SKM-1 (cell line): Measurements from ENCODE around the gene DIRAS3.
"Not testable (repeated sequence)": the region's sequence is repeated elsewhere in the genome, so short reads cannot be mapped to it uniquely, and the experiment has no call there.

Source experiments
- DNase-seq: peaks from one replicate; lab custom pipeline; 2025; ENCODE audit not compliant: unreplicated experiment; lab: John Stamatoyannopoulos, UW

DIRAS3 gene, protein sequence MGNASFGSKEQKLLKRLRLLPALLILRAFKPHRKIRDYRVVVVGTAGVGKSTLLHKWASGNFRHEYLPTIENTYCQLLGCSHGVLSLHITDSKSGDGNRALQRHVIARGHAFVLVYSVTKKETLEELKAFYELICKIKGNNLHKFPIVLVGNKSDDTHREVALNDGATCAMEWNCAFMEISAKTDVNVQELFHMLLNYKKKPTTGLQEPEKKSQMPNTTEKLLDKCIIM

DNA sequence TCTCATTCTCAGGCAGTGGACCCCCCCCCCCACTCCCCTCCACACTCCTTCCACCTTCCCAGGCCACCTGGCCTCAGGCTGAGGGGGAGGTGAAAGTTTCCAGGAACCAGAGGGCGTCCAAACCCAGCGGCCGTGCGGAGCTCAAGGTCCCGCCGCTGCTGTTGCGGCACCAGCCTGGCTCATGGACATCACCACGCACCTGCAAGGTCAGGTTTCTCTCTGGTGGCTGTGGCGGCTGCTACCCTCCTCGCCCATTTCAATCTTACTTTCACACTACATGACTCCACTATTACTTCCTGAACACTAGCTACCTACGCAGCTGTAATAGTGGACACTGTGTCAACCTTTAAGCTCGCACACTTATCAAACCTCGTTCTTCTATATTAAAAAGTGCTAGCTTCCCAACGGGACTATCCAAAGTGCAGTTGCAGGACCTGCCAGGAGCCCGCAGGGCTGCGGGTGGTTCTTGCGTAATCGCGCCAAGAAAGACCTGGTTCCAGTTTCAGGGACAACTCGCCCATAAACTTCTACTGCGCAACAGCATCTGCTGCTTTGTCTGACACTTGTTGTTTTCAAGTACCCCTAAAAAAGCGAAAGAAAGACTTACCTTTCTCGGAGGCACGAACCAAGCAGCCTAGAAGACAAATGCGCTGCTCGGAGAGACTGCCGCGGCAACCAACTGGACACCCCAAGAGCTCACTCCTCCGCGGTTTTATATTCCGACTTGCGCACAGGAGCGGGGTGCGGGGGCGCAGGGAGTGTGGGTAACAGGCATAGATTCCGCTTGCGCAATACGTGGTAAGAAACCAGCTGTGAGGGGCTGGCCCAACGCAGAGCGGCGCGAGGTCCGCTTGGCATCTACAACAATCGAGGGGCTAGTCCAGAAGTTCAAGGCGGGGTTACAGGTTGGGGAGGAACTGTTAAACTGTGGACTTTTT is at the start of gene DIRAS3:
Gene DIRAS3, minus strand, starts transcription at position 687 of the 938 bp plus-strand sequence. CDS start 3,330 bp downstream, outside the sequence.
- no peak for DNase-seq

DNA sequence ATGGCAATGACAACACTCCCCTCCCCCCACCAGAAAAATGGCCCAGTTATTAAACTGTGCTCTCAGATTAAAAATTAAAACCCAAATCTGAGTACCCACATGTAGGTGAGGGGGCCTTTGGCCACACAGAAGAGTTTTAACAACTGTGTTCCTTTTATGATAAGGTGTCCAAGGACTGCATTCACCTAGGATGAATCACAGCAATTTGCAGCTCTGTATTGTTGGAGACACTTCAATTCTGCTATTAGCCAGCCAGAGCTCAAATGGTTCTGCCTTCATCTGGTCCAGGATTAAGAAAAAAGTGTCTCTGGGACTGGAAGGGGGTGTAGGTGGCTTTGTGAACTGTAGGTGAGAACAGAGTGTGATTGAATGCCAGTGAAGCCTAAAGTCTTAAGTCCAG is 43.3 kb upstream of the DIRAS3 start:
- no peak for DNase-seq

DNA sequence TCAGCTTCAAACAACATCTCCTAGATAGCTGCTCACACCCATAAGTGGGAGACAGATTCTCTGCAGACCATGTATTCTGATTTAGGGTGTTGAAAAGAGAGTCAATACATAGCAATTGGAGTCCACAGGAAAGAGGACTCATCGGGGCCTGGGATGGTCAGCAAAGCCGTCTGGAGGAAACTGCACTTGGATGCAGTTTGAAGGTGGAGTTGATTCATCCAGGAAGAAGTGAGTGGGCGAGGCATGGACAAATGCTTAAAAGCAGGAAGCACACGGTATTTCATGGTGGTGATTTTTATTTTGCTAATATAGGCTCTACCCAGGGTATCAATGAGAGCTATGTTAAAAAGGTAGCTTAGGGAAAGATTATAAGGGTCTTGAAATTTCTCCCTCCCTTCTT is 36.8 kb upstream of the DIRAS3 start:
- DNase-seq = no peak

DNA sequence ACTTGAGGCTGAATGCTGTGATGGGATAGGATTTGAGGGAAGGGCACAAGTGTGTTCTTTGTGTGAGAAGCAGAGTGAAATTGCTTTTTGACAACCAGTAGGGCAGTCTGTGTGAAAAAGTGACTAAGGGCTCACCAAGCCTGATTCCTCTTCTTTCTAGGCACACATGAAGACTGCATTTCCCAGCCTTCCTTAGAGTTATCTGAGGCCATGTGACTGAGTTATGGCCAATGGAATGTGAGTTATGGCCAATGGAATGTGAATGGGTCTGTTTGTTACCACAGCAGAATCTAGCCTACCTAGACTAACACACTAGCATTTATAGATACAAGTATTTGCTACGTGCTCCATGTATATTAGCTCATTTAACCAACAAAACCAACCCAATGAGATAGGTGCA is 35.3 kb upstream of the DIRAS3 start:
- DNase-seq = no peak

DNA sequence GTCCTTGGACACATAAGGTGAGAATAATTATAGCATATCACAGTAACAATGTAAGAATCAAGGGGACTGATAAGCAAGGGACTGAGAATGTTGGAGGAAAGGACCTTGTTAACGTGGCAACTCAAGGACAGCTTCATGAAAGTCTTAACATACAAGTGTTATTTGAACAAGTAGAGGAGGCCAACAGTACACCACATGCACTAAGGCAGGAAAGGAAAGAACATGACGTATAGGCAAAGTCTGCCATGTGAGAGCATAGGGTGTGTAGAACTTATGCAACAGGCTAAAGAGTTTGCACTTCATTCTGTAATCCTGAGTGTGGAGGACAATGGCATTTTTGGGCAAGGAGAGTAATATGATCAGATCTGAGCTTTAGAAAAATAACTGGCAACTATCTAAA is 33.3 kb upstream of the DIRAS3 start:
- DNase-seq = no peak

DNA sequence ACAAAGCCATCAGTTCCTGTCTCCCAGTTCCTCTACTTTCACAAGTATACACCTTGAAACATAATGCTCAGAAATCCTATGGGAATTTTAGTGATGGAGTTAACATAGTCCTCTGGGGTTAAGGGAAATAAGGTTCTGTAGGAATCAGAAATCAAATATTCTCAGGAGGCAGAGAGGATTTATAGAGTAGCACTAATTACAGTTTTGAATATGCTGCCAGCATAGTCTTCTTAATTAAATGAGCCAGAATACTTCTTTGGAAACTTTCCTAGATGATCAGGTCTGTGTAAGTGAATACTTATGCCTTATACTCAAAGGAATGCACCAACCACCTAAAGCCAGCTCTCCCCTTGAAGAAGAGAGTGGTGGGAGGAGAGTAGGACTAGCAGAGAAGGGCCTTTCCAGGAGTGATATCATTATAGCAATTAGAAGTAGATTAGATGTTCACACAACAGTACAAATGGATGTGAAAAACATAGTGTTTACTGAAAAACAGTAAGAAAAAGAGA is 31.4 kb upstream of the DIRAS3 start:
- DNase-seq = no peak

DNA sequence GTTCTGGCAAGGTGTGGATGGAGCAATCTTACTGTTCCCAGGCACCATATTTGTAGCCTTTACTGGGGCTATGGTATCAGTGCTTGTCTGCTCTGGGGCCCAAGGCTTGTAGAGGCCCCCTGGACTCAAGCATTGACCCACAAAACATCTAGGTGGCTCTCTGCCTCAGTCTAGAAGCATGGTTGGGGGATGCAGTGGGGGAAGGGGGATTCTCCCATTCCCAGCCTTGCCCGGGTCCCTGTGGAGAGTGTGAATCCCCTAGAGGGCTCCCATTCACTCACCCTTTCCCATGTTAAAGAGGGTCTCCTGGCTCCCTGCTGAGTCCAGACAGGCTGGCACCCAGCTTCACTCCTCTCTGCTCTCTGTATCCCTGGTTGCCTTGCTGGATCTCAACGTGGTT is 28.2 kb upstream of the DIRAS3 start:
- DNase-seq = no peak

DNA sequence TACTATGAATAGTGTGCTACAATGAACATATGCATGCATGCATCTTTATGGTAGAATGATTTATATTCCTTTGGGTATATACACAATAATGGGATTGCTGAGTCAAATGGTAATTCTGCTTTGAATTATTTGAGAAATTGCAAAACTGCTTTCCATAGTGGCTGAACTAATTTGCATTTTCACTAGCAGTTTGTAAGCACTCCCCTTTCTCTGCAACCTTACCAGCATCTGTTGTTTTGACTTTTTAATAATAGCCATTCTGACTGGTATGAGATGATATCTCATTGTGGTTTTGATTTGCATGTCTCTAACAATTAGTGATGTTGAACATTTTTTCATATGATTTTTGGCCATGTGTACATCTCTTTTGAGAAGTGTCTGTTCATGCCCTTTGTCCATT is 24.0 kb upstream of the DIRAS3 start:
- DNase-seq = no peak

DNA sequence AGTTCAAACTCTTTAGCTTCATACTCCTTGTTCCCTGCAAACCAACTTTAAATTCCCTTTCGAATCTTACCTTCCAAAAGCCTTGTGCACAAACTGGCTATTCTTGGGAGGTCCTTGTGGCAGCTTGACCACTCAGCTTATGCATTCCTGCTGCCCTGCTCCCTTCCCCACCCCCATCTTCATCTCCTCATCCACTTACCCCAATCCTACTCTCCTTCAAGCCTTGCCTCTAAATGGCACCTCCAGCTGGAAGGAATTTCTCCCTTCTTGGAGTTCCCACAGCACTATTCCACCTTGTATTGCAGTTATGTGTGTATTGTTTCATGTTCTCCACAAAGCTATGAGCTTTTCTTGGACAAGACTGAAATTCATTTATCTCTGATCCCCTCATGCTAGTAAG is 15.3 kb upstream of the DIRAS3 start:
- DNase-seq = no peak

DNA sequence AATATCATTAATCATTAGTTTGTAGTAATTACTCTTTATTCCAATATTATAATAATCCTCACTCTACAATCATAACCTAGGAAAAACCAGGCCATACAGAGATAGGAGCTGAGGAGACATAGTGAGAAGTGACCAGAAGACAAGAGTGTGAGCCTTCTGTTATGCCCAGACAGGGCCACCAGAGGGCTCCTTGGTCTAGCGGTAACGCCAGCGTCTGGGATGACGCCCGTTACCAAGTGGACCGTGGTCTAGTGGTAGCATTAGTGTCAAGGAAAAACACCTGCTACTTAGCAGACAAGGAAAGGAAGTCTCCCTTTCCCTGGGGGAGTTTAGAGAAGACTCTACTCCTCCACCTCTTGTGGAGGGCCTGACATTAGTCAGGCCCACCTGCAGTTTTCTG is 7.6 kb upstream of the DIRAS3 start:
- not testable (repeated sequence) for DNase-seq

DNA sequence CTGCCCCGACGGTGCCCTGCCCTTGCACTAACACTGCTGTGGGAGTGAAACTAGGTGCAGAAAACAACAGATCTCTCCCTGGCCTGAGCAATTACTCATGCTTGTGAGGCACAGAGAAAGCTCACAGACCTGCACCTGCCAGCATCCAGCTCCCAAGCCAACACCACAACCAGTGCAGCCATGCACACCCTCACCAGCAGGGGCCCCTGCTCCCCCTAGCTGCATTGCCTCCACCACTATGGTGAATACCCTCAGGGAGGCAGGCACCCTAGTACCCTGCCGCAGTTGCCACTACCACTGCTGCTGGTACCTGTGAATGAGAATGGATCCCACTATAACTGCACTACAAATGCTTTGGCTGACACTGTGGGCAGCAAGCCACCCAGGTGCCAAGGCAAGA is 7.1 kb upstream of the DIRAS3 start:
- DNase-seq = no peak

DNA sequence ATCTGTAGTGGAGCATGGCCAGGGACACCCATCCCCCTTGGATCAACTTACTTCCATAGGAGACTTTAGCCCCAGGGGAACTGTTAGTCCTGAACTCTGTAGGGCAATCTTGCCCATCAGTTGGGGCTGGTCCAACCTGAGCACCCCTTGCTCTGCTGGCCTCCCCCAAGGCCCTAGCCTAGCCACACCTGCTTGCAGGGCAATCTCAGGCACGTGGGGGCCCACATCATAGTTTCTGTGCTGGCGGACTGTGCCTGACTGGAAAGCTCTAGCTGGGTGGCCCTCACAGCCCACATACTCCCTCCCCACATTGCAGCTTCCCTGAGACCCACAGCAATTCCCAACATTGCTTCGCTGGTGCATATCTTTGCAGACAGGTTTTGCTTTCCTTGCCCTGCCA is 6.6 kb upstream of the DIRAS3 start:
- no peak for DNase-seq

DNA sequence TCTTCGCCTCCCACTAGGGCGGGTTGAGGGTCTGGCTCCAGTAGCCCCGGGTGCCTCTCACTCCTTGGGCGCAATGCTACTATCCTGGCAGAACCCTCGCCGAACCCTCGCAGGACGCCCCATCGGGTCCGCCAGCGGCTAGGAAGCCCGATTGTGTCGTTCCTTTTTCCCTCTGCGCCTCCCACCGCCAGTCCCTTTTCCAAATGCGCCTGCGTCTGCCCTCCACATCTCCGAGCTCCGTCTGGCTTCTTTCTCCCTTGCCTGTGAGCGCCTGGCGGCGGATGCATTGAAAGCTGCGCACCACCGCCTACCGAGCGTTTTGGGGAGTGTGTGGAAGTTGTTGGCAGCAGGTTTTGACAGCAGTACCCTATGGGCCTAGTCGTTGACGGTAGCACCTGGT is 1.0 kb upstream of the DIRAS3 start:
- DNase-seq = no peak

DNA sequence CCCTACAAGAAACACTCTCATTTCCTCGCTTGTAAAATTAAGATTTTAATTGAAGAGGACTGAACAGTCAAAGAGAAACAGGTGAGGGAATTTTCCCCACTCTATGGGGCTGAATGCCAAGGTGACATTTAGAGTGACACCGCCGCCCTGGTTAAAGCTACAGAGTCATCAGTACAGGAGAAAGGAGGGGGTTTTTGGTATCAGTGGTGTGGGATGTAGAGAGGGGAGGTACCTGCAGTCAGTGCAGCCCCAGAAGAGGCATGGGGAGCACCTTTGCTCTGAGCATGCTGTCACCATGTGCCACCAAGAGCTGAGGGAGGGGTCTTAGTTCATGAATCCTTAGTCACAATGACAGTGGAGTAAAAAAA is 2.8 kb downstream of the DIRAS3 start:
- DNase-seq = no peak

DNA sequence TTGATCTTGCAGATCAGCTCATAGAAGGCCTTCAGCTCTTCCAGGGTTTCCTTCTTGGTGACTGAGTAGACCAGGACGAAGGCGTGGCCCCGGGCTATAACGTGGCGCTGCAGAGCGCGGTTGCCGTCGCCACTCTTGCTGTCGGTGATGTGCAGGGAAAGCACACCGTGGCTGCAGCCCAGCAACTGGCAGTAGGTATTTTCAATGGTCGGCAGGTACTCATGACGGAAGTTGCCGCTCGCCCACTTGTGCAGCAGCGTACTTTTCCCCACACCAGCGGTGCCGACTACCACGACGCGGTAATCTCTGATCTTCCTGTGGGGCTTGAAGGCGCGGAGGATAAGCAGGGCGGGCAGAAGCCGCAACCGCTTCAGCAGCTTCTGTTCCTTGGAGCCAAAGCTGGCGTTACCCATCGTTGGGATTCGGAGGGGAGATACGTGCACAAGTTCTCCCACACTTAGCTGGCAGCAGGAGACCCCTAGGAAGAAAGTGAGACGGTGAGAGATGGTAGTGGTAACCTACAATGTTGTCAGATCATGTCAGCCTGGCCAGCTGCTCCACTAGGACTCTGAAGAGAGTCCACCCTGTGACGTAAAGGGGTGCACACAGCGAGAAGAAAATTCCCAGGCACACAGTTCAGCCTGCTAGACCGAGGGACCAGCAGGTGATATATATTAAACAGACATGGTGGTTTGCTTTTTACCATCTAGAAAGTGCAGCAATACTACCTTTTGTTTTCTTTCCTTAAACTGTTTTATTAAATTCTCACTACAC is 3.4 kb downstream of the DIRAS3 start:
- DNase-seq = no peak

DNA sequence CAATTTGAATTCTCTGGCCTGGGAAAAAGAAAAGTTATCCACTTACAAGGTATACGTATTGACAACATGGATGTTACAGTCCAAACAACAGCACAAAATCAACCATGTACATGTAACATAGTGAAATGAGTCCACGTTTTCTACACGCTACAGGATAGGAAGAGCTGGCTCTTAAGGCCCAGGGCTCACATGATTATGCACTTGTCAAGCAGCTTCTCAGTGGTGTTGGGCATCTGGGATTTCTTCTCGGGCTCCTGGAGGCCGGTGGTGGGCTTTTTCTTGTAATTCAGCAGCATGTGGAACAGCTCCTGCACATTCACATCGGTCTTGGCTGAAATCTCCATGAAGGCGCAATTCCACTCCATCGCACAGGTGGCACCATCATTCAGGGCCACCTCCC is 4.0 kb downstream of the DIRAS3 start:
- no peak for DNase-seq

DNA sequence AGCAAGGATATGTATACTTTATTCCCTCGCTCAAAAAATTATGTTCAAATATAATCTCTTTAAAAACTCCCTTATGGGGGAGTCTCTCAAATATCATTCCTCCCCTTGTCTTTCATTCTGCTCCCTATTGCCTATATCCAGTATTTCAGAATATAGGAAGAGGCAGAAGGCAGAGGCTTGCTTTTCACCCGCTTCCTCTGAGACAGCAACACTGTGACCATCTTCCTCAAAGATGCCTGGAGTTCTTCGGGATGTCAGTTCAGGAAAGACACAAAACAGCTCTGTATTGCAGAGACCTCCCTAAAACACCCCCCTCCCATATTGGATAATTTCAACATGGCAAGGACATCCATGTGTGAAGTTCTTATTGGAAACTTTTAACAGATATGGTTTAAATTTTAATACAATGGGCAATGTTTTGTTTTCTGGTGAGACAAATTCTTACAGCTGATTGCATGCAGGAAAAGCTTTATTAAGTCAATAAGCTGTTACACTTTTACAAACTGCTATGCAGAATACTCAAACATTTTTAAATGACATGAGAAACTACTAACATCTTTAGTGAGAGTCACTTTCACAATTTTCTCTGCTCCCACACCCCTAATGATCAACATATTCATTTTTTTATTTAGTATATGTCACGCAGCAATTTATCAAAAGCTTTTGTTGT is 4.8 kb downstream of the DIRAS3 start:
- no peak for DNase-seq

DNA sequence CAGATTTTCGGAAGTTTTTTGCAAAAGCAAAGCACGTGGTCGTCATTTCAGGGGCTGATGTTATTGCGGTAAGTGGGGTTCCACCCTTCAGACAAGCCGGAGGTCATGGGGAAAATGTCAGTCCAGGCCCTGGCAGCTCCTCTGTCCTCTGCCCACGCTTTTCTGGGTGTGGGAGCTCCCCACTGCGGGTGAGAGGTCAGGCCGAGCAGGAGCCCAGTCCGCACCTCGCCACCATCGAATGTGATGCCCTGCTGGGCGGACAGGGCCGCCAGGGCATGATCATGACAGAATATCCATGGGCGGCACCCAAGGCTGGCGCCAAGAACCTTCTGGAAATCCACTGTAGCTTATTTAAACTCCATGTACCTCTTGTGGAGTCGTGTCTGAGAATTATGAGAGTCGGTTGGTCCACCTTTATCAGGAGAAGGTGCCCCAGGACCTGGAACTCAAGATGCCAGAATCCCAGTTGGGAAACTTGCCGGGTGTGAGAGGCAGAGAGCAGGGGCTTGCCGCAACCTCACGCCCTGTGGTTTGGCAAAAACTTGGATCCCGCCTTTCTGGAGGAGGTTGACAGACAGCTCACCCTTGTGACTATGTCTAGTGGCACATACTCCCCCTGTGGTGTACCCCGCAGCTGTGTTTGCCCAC is 6.9 kb downstream of the DIRAS3 start:
- no peak for DNase-seq

DNA sequence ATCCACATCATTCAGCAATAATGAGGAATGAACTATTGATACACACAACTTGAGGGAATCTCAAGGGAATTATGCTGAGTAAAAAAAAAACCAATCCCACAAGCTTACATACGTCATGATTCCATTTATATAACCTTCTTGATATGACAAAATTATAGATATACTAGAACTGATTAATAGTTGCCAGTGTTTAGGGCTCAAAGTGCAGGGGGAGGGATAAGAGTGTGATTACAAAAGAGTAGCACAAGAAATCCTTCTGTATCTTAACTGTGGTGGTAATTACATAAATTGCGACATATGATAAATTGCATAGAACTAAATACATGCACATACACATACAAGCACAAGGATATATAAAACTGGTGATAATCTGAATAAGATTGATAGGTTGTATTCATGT is 13.5 kb downstream of the DIRAS3 start:
- DNase-seq = no peak

DNA sequence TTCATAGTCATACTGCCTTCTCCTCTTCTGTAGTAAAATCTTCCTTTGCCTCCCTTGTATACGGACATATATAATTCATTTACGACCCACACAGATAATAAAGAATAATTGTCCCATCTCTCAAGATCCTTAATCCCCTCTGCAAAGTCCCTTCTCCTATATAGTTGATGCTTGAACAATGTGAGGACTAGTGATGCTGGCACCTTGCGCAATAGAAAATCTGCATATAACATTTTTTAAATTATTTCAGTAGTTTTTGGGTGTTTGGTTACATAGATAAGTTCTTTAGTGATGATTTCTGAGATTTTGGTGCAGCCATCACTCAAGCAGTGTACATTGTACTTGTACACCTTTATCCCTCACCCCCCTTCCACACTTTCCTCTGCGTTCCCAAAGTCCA is 21.0 kb downstream of the DIRAS3 start:
- no peak for DNase-seq

DNA sequence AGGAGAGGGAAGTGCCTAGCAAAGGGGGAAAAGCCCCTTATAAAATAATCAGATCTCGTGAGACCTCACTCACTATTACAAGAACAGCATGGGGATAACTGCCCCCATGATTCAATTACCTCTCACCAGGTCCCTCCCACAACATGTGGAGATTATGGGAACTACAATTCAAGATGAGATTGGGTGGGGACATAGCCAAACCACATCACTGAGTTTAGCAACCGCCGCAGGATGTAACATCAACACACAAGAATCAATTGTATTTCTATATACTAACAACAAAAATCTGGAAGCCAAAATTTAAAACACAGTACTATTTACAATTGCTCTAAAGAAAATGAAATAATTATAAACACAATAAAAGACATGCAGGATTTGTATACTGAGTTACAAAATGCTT is 21.9 kb downstream of the DIRAS3 start:
- no peak for DNase-seq
